ENCODE results near the gene NMU.
"Not testable (repeated sequence)": the region's sequence is repeated elsewhere in the genome, so short reads cannot be mapped to it uniquely, and the experiment has no call there.

Gene NMU

GRCh38 chr4:55635741-55636655 is at the start of gene NMU:
TSS of gene NMU (minus strand) at chr4:55636298. CDS start at chr4:55636192, 106 bp downstream.
- Mint-ChIP-seq H3K9me3 (no peaks in the 10 kb centered on the region), H3K4me3 (peak within 1 kb of the TSS; percentile 69), H3K36me3 (no peaks in the 10 kb centered on the region), H3K27me3 (peaks cover 48% of the 10 kb centered on the region), H3K27ac (no peak within 1 kb of the TSS), H3K4me1 (peaks cover 15% of the 10 kb centered on the region)

GRCh38 chr4:55684276-55684675 is 48.2 kb upstream of the NMU start:
- Mint-ChIP-seq H3K9me3 (no peaks in the 10 kb centered on the region), H3K36me3 (no peaks in the 10 kb centered on the region), H3K27ac (no peak overlapping the region), H3K27me3 (no peaks in the 10 kb centered on the region), H3K4me1 (no peaks in the 10 kb centered on the region), H3K4me3 (no peak overlapping the region)

GRCh38 chr4:55682797-55683196 is 46.7 kb upstream of the NMU start:
- H3K36me3 Mint-ChIP-seq, result not testable (repeated sequence)

GRCh38 chr4:55682295-55682694 is 46.2 kb upstream of the NMU start:
- H3K4me3 Mint-ChIP-seq, result no peak overlapping the region
- H3K4me1 Mint-ChIP-seq, result no peaks in the 10 kb centered on the region
- no peaks in the 10 kb centered on the region for H3K36me3 Mint-ChIP-seq
- no peaks in the 10 kb centered on the region for H3K27me3 Mint-ChIP-seq
- H3K9me3 Mint-ChIP-seq, result no peaks in the 10 kb centered on the region
- H3K27ac Mint-ChIP-seq, result no peak overlapping the region

More at GRCh38 chr4:55682797-55683196, 46.7 kb upstream of the NMU start:
- H3K4me1 Mint-ChIP-seq, H3K27ac Mint-ChIP-seq, H3K4me3 Mint-ChIP-seq, H3K9me3 Mint-ChIP-seq, H3K27me3 Mint-ChIP-seq: not testable (repeated sequence)

- Mint-ChIP-seq H3K9me3 (no peaks in the 10 kb centered on the region), H3K27ac (no peak overlapping the region), H3K36me3 (no peaks in the 10 kb centered on the region), H3K4me1 (no peaks in the 10 kb centered on the region), H3K27me3 (no peaks in the 10 kb centered on the region), H3K4me3 (no peak overlapping the region)
Observed at GRCh38 chr4:55681430-55681829, 45.3 kb upstream of the NMU start.

GRCh38 chr4:55675196-55675793 is 39.2 kb upstream of the NMU start:
- Mint-ChIP-seq H3K9me3 (peaks cover under 1% of the 10 kb centered on the region), H3K27ac (no peak overlapping the region), H3K4me1 (no peaks in the 10 kb centered on the region), H3K36me3 (no peaks in the 10 kb centered on the region), H3K27me3 (peaks cover 15% of the 10 kb centered on the region), H3K4me3 (no peak overlapping the region)

- H3K4me3 Mint-ChIP-seq, result no peak overlapping the region
- H3K27ac Mint-ChIP-seq, result no peak overlapping the region
- H3K36me3 Mint-ChIP-seq, result no peaks in the 10 kb centered on the region
- H3K4me1 Mint-ChIP-seq, result no peaks in the 10 kb centered on the region
- H3K27me3 Mint-ChIP-seq, result peaks cover 21% of the 10 kb centered on the region
- H3K9me3 Mint-ChIP-seq, result peaks cover 5% of the 10 kb centered on the region
Observed at GRCh38 chr4:55673424-55673823, 37.3 kb upstream of the NMU start.

- Mint-ChIP-seq H3K4me3 (no peak overlapping the region), H3K9me3 (peaks cover 5% of the 10 kb centered on the region), H3K36me3 (no peaks in the 10 kb centered on the region), H3K4me1 (no peaks in the 10 kb centered on the region), H3K27ac (no peak overlapping the region), H3K27me3 (peaks cover 21% of the 10 kb centered on the region)
Observed at GRCh38 chr4:55671667-55672066, 35.6 kb upstream of the NMU start.

- no peak overlapping the region for H3K27ac Mint-ChIP-seq
- no peaks in the 10 kb centered on the region for H3K4me1 Mint-ChIP-seq
- H3K9me3 Mint-ChIP-seq, result peaks cover 5% of the 10 kb centered on the region
- H3K27me3 Mint-ChIP-seq, result peaks cover 21% of the 10 kb centered on the region
- no peak overlapping the region for H3K4me3 Mint-ChIP-seq
- H3K36me3 Mint-ChIP-seq, result no peaks in the 10 kb centered on the region
Observed at GRCh38 chr4:55670695-55671094, 34.6 kb upstream of the NMU start.

- Mint-ChIP-seq H3K36me3 (no peaks in the 10 kb centered on the region), H3K9me3 (peaks cover 5% of the 10 kb centered on the region), H3K27me3 (peaks cover 15% of the 10 kb centered on the region), H3K4me3 (no peak overlapping the region), H3K27ac (no peak overlapping the region), H3K4me1 (no peaks in the 10 kb centered on the region)
Observed at GRCh38 chr4:55668449-55668848, 32.4 kb upstream of the NMU start.

- no peaks in the 10 kb centered on the region for H3K36me3 Mint-ChIP-seq
Observed at GRCh38 chr4:55666535-55666934, 30.4 kb upstream of the NMU start.

GRCh38 chr4:55663145-55663544 is 27.0 kb upstream of the NMU start:
- no peaks in the 10 kb centered on the region for H3K36me3 Mint-ChIP-seq
- peaks cover 2% of the 10 kb centered on the region for H3K27me3 Mint-ChIP-seq
- no peak overlapping the region for H3K27ac Mint-ChIP-seq

More at GRCh38 chr4:55666535-55666934, 30.4 kb upstream of the NMU start:
- peaks cover 3% of the 10 kb centered on the region for H3K4me1 Mint-ChIP-seq
- H3K27me3 Mint-ChIP-seq, result peaks cover 10% of the 10 kb centered on the region
- no peak overlapping the region for H3K27ac Mint-ChIP-seq
- H3K9me3 Mint-ChIP-seq, result peaks cover 5% of the 10 kb centered on the region
- no peak overlapping the region for H3K4me3 Mint-ChIP-seq

GRCh38 chr4:55661398-55662056 is 25.4 kb upstream of the NMU start:
- H3K9me3 Mint-ChIP-seq, result no peaks in the 10 kb centered on the region
- H3K27me3 Mint-ChIP-seq, result peaks cover 2% of the 10 kb centered on the region
- no peak overlapping the region for H3K4me3 Mint-ChIP-seq
- peaks cover 7% of the 10 kb centered on the region for H3K4me1 Mint-ChIP-seq
- H3K36me3 Mint-ChIP-seq, result no peaks in the 10 kb centered on the region
- no peak overlapping the region for H3K27ac Mint-ChIP-seq

More at GRCh38 chr4:55663145-55663544, 27.0 kb upstream of the NMU start:
- H3K9me3 Mint-ChIP-seq, result no peaks in the 10 kb centered on the region
- H3K4me1 Mint-ChIP-seq, result peaks cover 7% of the 10 kb centered on the region
- H3K4me3 Mint-ChIP-seq, result no peak overlapping the region

- Mint-ChIP-seq H3K36me3 (no peaks in the 10 kb centered on the region), H3K27ac (no peak overlapping the region), H3K9me3 (no peaks in the 10 kb centered on the region), H3K4me1 (peaks cover 7% of the 10 kb centered on the region), H3K27me3 (peaks cover under 1% of the 10 kb centered on the region), H3K4me3 (no peak overlapping the region)
Observed at GRCh38 chr4:55658657-55659056, 22.6 kb upstream of the NMU start.

- H3K9me3 Mint-ChIP-seq, result no peaks in the 10 kb centered on the region
- H3K4me1 Mint-ChIP-seq, result no peaks in the 10 kb centered on the region
Observed at GRCh38 chr4:55654131-55654530, 18.0 kb upstream of the NMU start.

GRCh38 chr4:55650483-55650882 is 14.4 kb upstream of the NMU start:
- no peak overlapping the region for H3K27ac Mint-ChIP-seq
- no peaks in the 10 kb centered on the region for H3K4me1 Mint-ChIP-seq
- H3K9me3 Mint-ChIP-seq, result no peaks in the 10 kb centered on the region
- H3K4me3 Mint-ChIP-seq, result no peak overlapping the region
- H3K36me3 Mint-ChIP-seq, result no peaks in the 10 kb centered on the region
- peaks cover 11% of the 10 kb centered on the region for H3K27me3 Mint-ChIP-seq

More at GRCh38 chr4:55654131-55654530, 18.0 kb upstream of the NMU start:
- no peak overlapping the region for H3K27ac Mint-ChIP-seq
- H3K36me3 Mint-ChIP-seq, result no peaks in the 10 kb centered on the region
- H3K27me3 Mint-ChIP-seq, result peaks cover 7% of the 10 kb centered on the region
- no peak overlapping the region for H3K4me3 Mint-ChIP-seq
